OCI-LY3 (cell line): Measurements from ENCODE around the gene ILF2.

Source experiments
- H2AFZ ChIP-seq: fragments of 200-600, 300-600 bp; shearing (Covaris generic); 2 replicates; pipeline ENCODE4 v1.6.0; 2014; ENCODE audit warnings: antibody characterized with exemption, low read depth, low read length
- H3K27ac ChIP-seq: fragments of 200-600, 300-600 bp; sonication (generic); 2 replicates; pipeline ENCODE4 v1.5.1; 2014; ENCODE audit warnings: mild to moderate bottlenecking, low read length, moderate library complexity, mixed read lengths
- H3K27me3 ChIP-seq: fragments of 200-600, 300-600 bp; sonication (generic); 2 replicates; pipeline ENCODE4 v1.6.1; 2014; ENCODE audit warnings: low read depth, low read length, mixed read lengths
- H3K36me3 ChIP-seq: fragments of 200-600, 300-600 bp; sonication (generic); replicated peaks from 2 replicates; pipeline ENCODE3; 2014; ENCODE audit warnings: low read depth, low read length, mixed read lengths
- H3K4me1 ChIP-seq: fragments of 300-600, 200-600 bp; sonication (generic); 2 replicates; pipeline ENCODE4 v1.6.1; 2014; ENCODE audit warnings: low read length, mixed read lengths
- H3K4me2 ChIP-seq: fragments of 200-600, 300-600 bp; sonication (generic); 2 replicates; pipeline ENCODE4 v1.6.1; 2014; ENCODE audit warnings: low read length, mixed read lengths
- H3K4me3 ChIP-seq: fragments of 300-600, 200-600 bp; sonication (generic); 2 replicates; pipeline ENCODE4 v1.5.1; 2014; ENCODE audit warnings: antibody characterized with exemption, mild to moderate bottlenecking, low read length, moderate library complexity
- H3K79me2 ChIP-seq: fragments of 300-600, 200-600 bp; shearing (Covaris generic); 2 replicates; pipeline ENCODE4 v1.6.1; 2014; ENCODE audit warnings: mild to moderate bottlenecking, low read length, mixed read lengths
- H3K9ac ChIP-seq: fragments of 300-600, 200-600 bp; shearing (Covaris generic); 2 replicates; pipeline ENCODE4 v1.6.0; 2014; ENCODE audit warnings: mild to moderate bottlenecking, low read length, moderate library complexity
- H3K9me3 ChIP-seq: fragments of 200-600, 300-600 bp; shearing (Covaris generic); 2 replicates; pipeline ENCODE4 v1.6.1; 2014; ENCODE audit warnings: low read length, mixed read lengths; ENCODE audit not compliant: insufficient read depth
- H4K20me1 ChIP-seq: fragments of 200-600, 300-600 bp; sonication (generic); 2 replicates; pipeline ENCODE4 v1.6.1; 2016; ENCODE audit warnings: low read length, mixed read lengths; ENCODE audit not compliant: insufficient read depth
- CTCF ChIP-seq: fragments of 200-600, 300-600 bp; sonication (generic); IDR thresholded peaks from 2 replicates; pipeline ENCODE4 v1.5.1; 2014; ENCODE audit warnings: antibody characterized with exemption, low read length, low read depth
- EZH2phosphoT487 ChIP-seq: fragments of 200-600 bp; shearing (Covaris generic); IDR thresholded peaks from 2 replicates; pipeline ENCODE4 v1.6.1; 2018; ENCODE audit warnings: antibody characterized with exemption, mixed run types, low read depth

Gene ILF2

GRCh38 chr1:153648000-153648643 lies 22.7 kb downstream of the ILF2 start:
- Histone ChIP-seq H3K36me3 (peaks cover 46% of the 10 kb centered on the region), H3K4me3 (no peak overlapping the region), H3K4me1 (peaks cover 5% of the 10 kb centered on the region; the same call in 1 of the 2 replicates), H3K9me3 (no peaks in the 10 kb centered on the region), H3K4me2 (no peak overlapping the region), H2AFZ (no peak overlapping the region), H3K9ac (no peak overlapping the region), H4K20me1 (peaks cover 3% of the 10 kb centered on the region; the same call in 1 of the 2 replicates), H3K27ac (no peak overlapping the region), H3K27me3 (no peaks in the 10 kb centered on the region), H3K79me2 (peaks cover 5% of the 10 kb centered on the region)
- TF ChIP-seq EZH2phosphoT487 (no peak), CTCF (no peak)

DNA sequence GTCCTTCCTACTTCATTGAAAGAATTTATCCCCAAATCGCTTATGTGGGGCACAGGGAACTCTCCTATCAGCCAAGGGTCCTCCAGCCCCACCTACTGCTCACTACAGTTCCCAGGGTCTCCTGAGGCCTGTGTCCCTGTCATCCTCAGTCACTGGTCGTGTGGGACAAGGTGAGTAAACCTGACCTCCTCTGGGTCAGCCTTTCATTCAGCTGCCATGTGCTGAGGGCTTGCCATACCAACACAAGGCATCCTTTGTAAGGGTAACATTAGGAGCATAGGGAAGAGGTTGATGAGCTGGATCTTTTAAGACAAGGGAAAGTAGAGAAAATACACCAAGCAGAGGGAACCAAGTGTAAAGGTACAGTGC lies 23.5 kb downstream of the ILF2 start:
- H3K9me3 ChIP-seq = no peaks in the 10 kb centered on the region

DNA sequence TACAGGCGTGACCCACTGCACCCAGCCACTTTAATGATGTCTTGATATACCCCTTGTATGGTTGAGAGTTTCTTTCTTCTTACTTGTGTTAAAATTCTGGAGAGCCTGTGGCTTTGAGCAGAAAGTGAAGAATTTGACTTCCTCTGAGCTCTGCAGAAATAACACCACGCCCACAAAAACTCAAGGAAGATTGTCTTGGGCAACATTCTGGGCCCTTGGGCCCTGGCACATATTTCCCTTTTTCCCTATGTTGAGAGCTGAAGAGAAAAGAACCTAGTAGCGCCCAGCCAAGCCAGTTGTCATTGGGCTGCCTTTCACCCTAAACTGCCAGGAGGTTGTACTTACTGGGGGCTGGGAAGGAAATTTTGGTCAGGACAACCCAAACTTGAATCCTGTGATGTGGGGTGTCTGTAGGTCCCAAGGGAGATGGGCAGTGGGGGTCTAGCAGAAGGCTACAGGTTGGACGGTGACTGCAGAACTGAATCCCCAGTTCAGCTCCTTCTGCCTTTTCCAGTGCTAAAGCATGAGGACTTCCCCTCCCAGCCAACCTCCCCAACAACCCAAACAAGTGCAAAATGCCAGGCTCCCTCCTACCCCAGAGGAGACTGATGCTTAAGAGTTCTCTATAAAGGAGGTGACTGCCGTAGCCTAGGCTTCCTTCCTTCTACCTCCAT lies 24.0 kb downstream of the ILF2 start:
- H3K27ac ChIP-seq = no peak overlapping the region
- H3K36me3 ChIP-seq = peaks cover 59% of the 10 kb centered on the region
- no peak overlapping the region for H2AFZ ChIP-seq
- H4K20me1 ChIP-seq = peaks cover 3% of the 10 kb centered on the region; the same call in 1 of the 2 replicates
- no peak overlapping the region for H3K4me2 ChIP-seq
- no peaks in the 10 kb centered on the region for H3K27me3 ChIP-seq
- peaks cover 12% of the 10 kb centered on the region for H3K79me2 ChIP-seq
- TF ChIP-seq EZH2phosphoT487 = no peak
- TF ChIP-seq CTCF = no peak
- no peaks in the 10 kb centered on the region for H3K4me1 ChIP-seq
- no peaks in the 10 kb centered on the region for H3K9me3 ChIP-seq
- no peak overlapping the region for H3K9ac ChIP-seq
- H3K4me3 ChIP-seq = no peak overlapping the region

More for the DNA sequence above, 23.5 kb downstream of the ILF2 start:
- Histone ChIP-seq H3K4me2 (no peak overlapping the region), H3K4me1 (no peaks in the 10 kb centered on the region), H3K27ac (no peak overlapping the region), H2AFZ (no peak overlapping the region), H3K36me3 (peaks cover 54% of the 10 kb centered on the region), H4K20me1 (peaks cover 3% of the 10 kb centered on the region; the same call in 1 of the 2 replicates), H3K27me3 (no peaks in the 10 kb centered on the region), H3K4me3 (no peak overlapping the region), H3K79me2 (peaks cover 8% of the 10 kb centered on the region), H3K9ac (no peak overlapping the region)
- TF ChIP-seq CTCF (no peak), EZH2phosphoT487 (no peak)

GRCh38 chr1:153643816-153644215 lies 27.0 kb downstream of the ILF2 start:
- TF ChIP-seq CTCF (no peak), EZH2phosphoT487 (no peak)
- Histone ChIP-seq H3K27me3 (no peaks in the 10 kb centered on the region), H3K36me3 (peaks cover 81% of the 10 kb centered on the region), H3K9me3 (no peaks in the 10 kb centered on the region), H2AFZ (no peak overlapping the region), H3K27ac (no peak overlapping the region), H3K79me2 (peaks cover 36% of the 10 kb centered on the region), H3K9ac (no peak overlapping the region), H3K4me1 (no peaks in the 10 kb centered on the region), H3K4me2 (no peak overlapping the region), H4K20me1 (peaks cover 10% of the 10 kb centered on the region; the same call in 1 of the 2 replicates), H3K4me3 (no peak overlapping the region)
